SK-N-SH treated with all-trans-retinoic acid at 6 μM for 48 hours (cell line): ENCODE measurements around the gene DPCD.

Experiments used
- ATAC-seq: fragments of 200-7000 bp; cut with Tn5 transposase; 3 replicates; pipeline ENCODE4 v1.9.1; 2020; ENCODE audit warnings: mild to moderate bottlenecking, moderate library complexity
- ARNTL ChIP-seq: fragments of 450-650 bp; formaldehyde crosslinking; IDR thresholded peaks from 2 replicates; pipeline ENCODE4 v1.5.0; 2020; ENCODE audit warnings: low read depth, mild to moderate bottlenecking, moderate library complexity, borderline replicate concordance
- BACH2 ChIP-seq: fragments of 250-450 bp; sonication (Bioruptor Pico); IDR thresholded peaks from 2 replicates; pipeline ENCODE4 v1.9.0; 2021; ENCODE audit warnings: mild to moderate bottlenecking, borderline replicate concordance
- CREB5 ChIP-seq: fragments of 250-450 bp; sonication (Bioruptor Pico); IDR thresholded peaks from 2 replicates; pipeline ENCODE4 v1.5.1; 2020; ENCODE audit warnings: low read depth, mild to moderate bottlenecking, moderate library complexity
- CSDC2 ChIP-seq: fragments of 250-450 bp; sonication (Bioruptor Pico); IDR thresholded peaks from 2 replicates; pipeline ENCODE4 v1.5.0; 2020; ENCODE audit warnings: mild to moderate bottlenecking, moderate library complexity
- CSRNP3 ChIP-seq: fragments of 250-450 bp; sonication (Bioruptor Pico); IDR thresholded peaks from 2 replicates; pipeline ENCODE4 v1.5.1; 2021; ENCODE audit warnings: mild to moderate bottlenecking, moderate library complexity
- ESRRG ChIP-seq: fragments of 250-450 bp; sonication (Bioruptor Pico); IDR thresholded peaks from 2 replicates; pipeline ENCODE4 v1.6.1; 2021; ENCODE audit warnings: mild to moderate bottlenecking
- GLIS3 ChIP-seq: fragments of 250-450 bp; sonication (Bioruptor Pico); IDR thresholded peaks from 2 replicates; pipeline ENCODE4 v1.5.0; 2020; ENCODE audit warnings: mild to moderate bottlenecking, moderate library complexity
- ISL1 ChIP-seq: fragments of 250-450 bp; sonication (Bioruptor Pico); IDR thresholded peaks from 2 replicates; pipeline ENCODE4 v2.1.2; 2022; ENCODE audit warnings: mild to moderate bottlenecking, moderate library complexity
- OSR1 ChIP-seq: fragments of 250-450 bp; sonication (Bioruptor Pico); IDR thresholded peaks from 2 replicates; pipeline ENCODE4 v1.8.0; 2022; ENCODE audit warnings: moderate library complexity, mild to moderate bottlenecking, inconsistent platforms
- PATZ1 ChIP-seq: fragments of 250-450 bp; sonication (Bioruptor Pico); IDR thresholded peaks from 2 replicates; pipeline ENCODE4 v1.8.0; 2020; ENCODE audit warnings: mild to moderate bottlenecking, moderate library complexity, borderline replicate concordance
- PPARA ChIP-seq: fragments of 250-450 bp; sonication (Bioruptor Pico); IDR thresholded peaks from 2 replicates; pipeline ENCODE4 v1.5.0; 2020; ENCODE audit warnings: mild to moderate bottlenecking, borderline replicate concordance
- SNAI2 ChIP-seq: fragments of 250-450 bp; sonication (Bioruptor Pico); IDR thresholded peaks from 2 replicates; pipeline ENCODE4 v1.5.0; 2020; ENCODE audit warnings: mild to moderate bottlenecking, moderate library complexity
- TOX ChIP-seq: fragments of 250-450 bp; sonication (Bioruptor Pico); IDR thresholded peaks from 2 replicates; pipeline ENCODE4 v1.8.0; 2021; ENCODE audit warnings: mild to moderate bottlenecking, moderate library complexity, borderline replicate concordance
- TSHZ2 ChIP-seq: fragments of 250-450 bp; sonication (Bioruptor Pico); IDR thresholded peaks from 2 replicates; pipeline ENCODE4 v1.5.0; 2020; ENCODE audit warnings: mild to moderate bottlenecking, moderate library complexity
- ZC3H10 ChIP-seq: fragments of 250-450 bp; sonication (Bioruptor Pico); IDR thresholded peaks from 2 replicates; pipeline ENCODE4 v1.5.1; 2021; ENCODE audit warnings: mild to moderate bottlenecking, moderate library complexity
- ZFP3 ChIP-seq: fragments of 250-450 bp; sonication (Bioruptor Pico); IDR thresholded peaks from 2 replicates; pipeline ENCODE4 v1.5.0; 2020; ENCODE audit warnings: mild to moderate bottlenecking, moderate library complexity
- ZNF565 ChIP-seq: fragments of 450-650 bp; formaldehyde crosslinking; conservative IDR thresholded peaks from 2 replicates; pipeline ENCODE4 v1.5.0; 2020; ENCODE audit warnings: low read depth, mild to moderate bottlenecking, moderate library complexity
- ZNF70 ChIP-seq: fragments of 450-650 bp; formaldehyde crosslinking; IDR thresholded peaks from 2 replicates; pipeline ENCODE4 v1.5.0; 2020; ENCODE audit warnings: mild to moderate bottlenecking, moderate library complexity
- ZNF8 ChIP-seq: fragments of 450-650 bp; formaldehyde crosslinking; IDR thresholded peaks from 2 replicates; pipeline ENCODE4 v1.5.0; 2020; ENCODE audit warnings: mild to moderate bottlenecking, moderate library complexity

The DPCD gene

GRCh38 chr10:101587725-101588653 is at the start of gene DPCD, which contains the start of gene POLL:
DPCD (plus strand) TSS chr10:101588321; CDS start chr10:101588337, 16 bp downstream.
POLL (minus strand) TSS chr10:101588257; CDS start chr10:101587360, 897 bp downstream.
- ATAC-seq: peak; percentile 98
- no peak for TF ChIP-seq CREB5
- no peak for TF ChIP-seq ZNF565 (CRISPR knock-in tag)
- no peak for TF ChIP-seq ZC3H10 (CRISPR knock-in tag)
- TF ChIP-seq, all 23 proteins: peak for 0

- ATAC-seq: no peak
- no peak for TF ChIP-seq OSR1
- no peak for TF ChIP-seq ARNTL (CRISPR knock-in tag)
- TF ChIP-seq CSRNP3 (CRISPR knock-in tag): no peak
- TF ChIP-seq ZFP3 (CRISPR knock-in tag): no peak
- TF ChIP-seq BACH2 (CRISPR knock-in tag): no peak
- TF ChIP-seq PATZ1 (CRISPR knock-in tag): no peak
- no peak for TF ChIP-seq TSHZ2 (CRISPR knock-in tag)
- no peak for TF ChIP-seq ESRRG (CRISPR knock-in tag)
- TF ChIP-seq ZNF70: no peak
- no peak for TF ChIP-seq GLIS3 (CRISPR knock-in tag)
- TF ChIP-seq SNAI2 (CRISPR knock-in tag): no peak
- TF ChIP-seq ISL1: no peak
These were observed 49.7 kb upstream of the DPCD start for GRCh38 chr10:101538446-101538845.

- ATAC-seq: no peak
These were observed 42.2 kb upstream of the DPCD start for GRCh38 chr10:101545898-101546297.

GRCh38 chr10:101550965-101551364 is 37.2 kb upstream of the DPCD start:
- TF ChIP-seq TOX (CRISPR knock-in tag): no peak
- TF ChIP-seq ZC3H10 (CRISPR knock-in tag): no peak
- TF ChIP-seq, all 23 proteins: peak for 0
- ATAC-seq: no peak

More at GRCh38 chr10:101545898-101546297, 42.2 kb upstream of the DPCD start:
- peak; percentile 48 for TF ChIP-seq ISL1
- no peak for TF ChIP-seq OSR1

- TF ChIP-seq ZNF8 (CRISPR knock-in tag) (no peak), SNAI2 (CRISPR knock-in tag) (no peak), ARNTL (CRISPR knock-in tag) (no peak), CREB5 (no peak), TOX (CRISPR knock-in tag) (no peak), PATZ1 (CRISPR knock-in tag) (no peak), GLIS3 (CRISPR knock-in tag) (no peak), PPARA (no peak), CSDC2 (CRISPR knock-in tag) (no peak)
- ATAC-seq: no peak
These were observed 35.7 kb upstream of the DPCD start for GRCh38 chr10:101552442-101552841.
